Liver (tissue), 9 donors: ENCODE results near the gene SORCS2. TPM values are rescaled to one million over a fixed set of nuclear protein-coding genes. Genes with fewer than 3 reads are reported as not detected.

Source experiments
- DNase-seq: peaks from one replicate; pipeline ENCODE4 v3.0.0-alpha.2; 2017; ENCODE audit warnings: low spot score
- H3K27ac ChIP-seq, 2 donors: one replicate each; pipeline ENCODE4 v1.7.0; 2013; ENCODE audit warnings: inconsistent platforms in 2 of 2, low read length in 2 of 2, control low read depth in 1 of 2, low read depth in 1 of 2, mild to moderate bottlenecking in 1 of 2
- H3K27me3 ChIP-seq, 4 donors: one replicate each; pipeline versions ENCODE4 v1.6.1 to v1.7.0; 2013; ENCODE audit warnings: low read length in 3 of 4, inconsistent platforms in 1 of 4, mild to moderate bottlenecking in 1 of 4, moderate library complexity in 1 of 4; ENCODE audit not compliant: control insufficient read depth in 4 of 4, insufficient read depth in 4 of 4
- H3K36me3 ChIP-seq, 4 donors: one replicate each; pipeline versions ENCODE4 v1.6.1 to v1.7.0; 2013; ENCODE audit warnings: low read length in 3 of 4, mild to moderate bottlenecking in 3 of 4, low read depth in 1 of 4, moderate library complexity in 1 of 4; ENCODE audit not compliant: control insufficient read depth in 4 of 4, insufficient read depth in 3 of 4
- H3K4me1 ChIP-seq, 4 donors: one replicate each; pipeline versions ENCODE4 v1.6.1 to v1.7.0; 2013; ENCODE audit warnings: low read length in 3 of 4, mild to moderate bottlenecking in 3 of 4, moderate library complexity in 1 of 4; ENCODE audit not compliant: control insufficient read depth in 4 of 4, insufficient read depth in 4 of 4
- H3K4me3 ChIP-seq, 3 donors: one replicate each; pipeline versions ENCODE4 v1.6.1 to v1.7.0; 2013; ENCODE audit warnings: low read length in 3 of 3, control low read depth in 1 of 3, low read depth in 1 of 3, mild to moderate bottlenecking in 1 of 3
- H3K9ac ChIP-seq, 2 donors: one replicate each; pipeline ENCODE4 v1.7.0; 2013; ENCODE audit warnings: low read length in 2 of 2, mild to moderate bottlenecking in 2 of 2, moderate library complexity in 2 of 2, control low read depth in 1 of 2, low read depth in 1 of 2
- H3K9me3 ChIP-seq, 4 donors: one replicate each; pipeline versions ENCODE4 v1.6.1 to v1.7.0; 2013; ENCODE audit warnings: low read length in 3 of 4; ENCODE audit not compliant: control insufficient read depth in 4 of 4
- ATF3 ChIP-seq: IDR thresholded peaks from 2 replicates; pipeline ENCODE4 v1.6.1; 2016; ENCODE audit warnings: antibody characterized with exemption
- EGR1 ChIP-seq, 2 donors: IDR thresholded peaks; 2 replicates each; pipeline ENCODE4 v1.6.1; 2016 to 2018; ENCODE audit warnings: antibody characterized with exemption in 2 of 2, low read depth in 2 of 2
- FOXA1 ChIP-seq: IDR thresholded peaks from 2 replicates; pipeline ENCODE4 v1.6.1; 2016; ENCODE audit warnings: antibody characterized with exemption
- FOXA2 ChIP-seq: IDR thresholded peaks from 2 replicates; pipeline ENCODE4 v1.6.1; 2016; ENCODE audit warnings: antibody characterized with exemption
- GABPA ChIP-seq, 2 donors: IDR thresholded peaks in 1 of 2; conservative IDR thresholded peaks in 1 of 2; 2 replicates each; pipeline ENCODE4 v1.6.1; 2016; ENCODE audit warnings: antibody characterized with exemption in 2 of 2, mild to moderate bottlenecking in 1 of 2, moderate library complexity in 1 of 2
- HNF4A ChIP-seq, 2 donors: conservative IDR thresholded peaks; 2 replicates each; pipeline ENCODE4 v1.6.1; 2016; ENCODE audit warnings: antibody characterized with exemption in 2 of 2, mild to moderate bottlenecking in 2 of 2
- HNF4G ChIP-seq: IDR thresholded peaks from 2 replicates; pipeline ENCODE4 v1.6.1; 2016; ENCODE audit warnings: antibody characterized with exemption
- JUND ChIP-seq, 2 donors: IDR thresholded peaks; 2 replicates each; pipeline ENCODE4 v1.6.1; 2016; ENCODE audit warnings: antibody characterized with exemption in 2 of 2
- MAX ChIP-seq: IDR thresholded peaks from 2 replicates; pipeline ENCODE4 v1.6.1; 2016; ENCODE audit warnings: antibody characterized with exemption
- NR2F2 ChIP-seq: IDR thresholded peaks from 2 replicates; pipeline ENCODE4 v1.6.1; 2016; ENCODE audit warnings: antibody characterized with exemption
- RAD21 ChIP-seq, 2 donors: IDR thresholded peaks; 2 replicates each; pipeline ENCODE4 v1.6.1; 2016; ENCODE audit warnings: antibody characterized with exemption in 2 of 2, mild to moderate bottlenecking in 2 of 2
- REST ChIP-seq: IDR thresholded peaks from 2 replicates; pipeline ENCODE4 v1.6.1; 2016; ENCODE audit warnings: antibody characterized with exemption, mild to moderate bottlenecking
- RXRA ChIP-seq, 2 donors: IDR thresholded peaks; 2 replicates each; pipeline ENCODE4 v1.6.1; 2017 to 2018; ENCODE audit warnings: antibody characterized with exemption in 2 of 2, mild to moderate bottlenecking in 1 of 2
- SP1 ChIP-seq: IDR thresholded peaks from 2 replicates; pipeline ENCODE4 v1.6.1; 2018; ENCODE audit warnings: antibody characterized with exemption, mild to moderate bottlenecking
- TAF1 ChIP-seq: conservative IDR thresholded peaks from 2 replicates; pipeline ENCODE4 v1.6.1; 2016; ENCODE audit warnings: antibody characterized with exemption, mild to moderate bottlenecking
- YY1 ChIP-seq: IDR thresholded peaks from 2 replicates; pipeline ENCODE4 v1.6.1; 2016; ENCODE audit warnings: antibody characterized with exemption, mild to moderate bottlenecking
- ZBTB33 ChIP-seq: IDR thresholded peaks from 2 replicates; pipeline ENCODE4 v1.6.1; 2016; ENCODE audit warnings: antibody characterized with exemption
- WGBS: extraction: QIAGEN DNeasy Blood & Tissue Kit; methylation state at CpG from one replicate; pipeline ENCODE4 v1.1.7; 2013; 5-methylcytosine and 5-hydroxymethylcytosine counted together
- polyA plus RNA-seq, 2 donors: library from polyadenylated mRNA; stranded (reverse) in 1 of 2; unstranded in 1 of 2; fragments of 200-250 nt in 1 of 2; fragments of >200 nt in 1 of 2; fragmentation: Nextera tagmentation in 1 of 2; extraction: Ambion mirVana in 1 of 2; gene quantifications; one replicate each; pipeline versions ENCODE4 v1.2.1 to v1.2.3, GENCODE V29; 2013 to 2015
- total RNA-seq, 2 donors: library from RNA; depleted of rRNA; stranded (reverse); fragments of >200 nt; gene quantifications; one replicate each; pipeline ENCODE4 v1.2.3, GENCODE V29; 2014
- donor health status: healthy.
- donor health status: healthy.
- donor health status: healthy.
- donor health status: healthy.
- donor health status: healthy.

Gene SORCS2
- total and polyA plus RNA-seq, 4 donors: 0.10 to 1.4 (median 0.92) TPM

- Histone ChIP-seq H3K4me1 (no peaks in the 10 kb centered on the region), H3K36me3 (no peaks in the 10 kb centered on the region), H3K9ac (no peak overlapping the region), H3K27ac (no peak overlapping the region), H3K27me3 (no peaks in the 10 kb centered on the region), H3K4me3 (no peak overlapping the region), H3K9me3 (no peaks in the 10 kb centered on the region)
- no peak for DNase-seq
- WGBS: 85% methylated on average over 11 of the region's 11 CpGs
- TF ChIP-seq SP1: no peak
- no peak for TF ChIP-seq EGR1 (IDR thresholded peaks at IDR 0.05; ENCODE audit: low read depth in 2 of 2)
- no peak for TF ChIP-seq YY1
- TF ChIP-seq FOXA1: no peak
- no peak for TF ChIP-seq HNF4A (conservative IDR thresholded peaks at IDR 0.05)
- no peak for TF ChIP-seq JUND (IDR thresholded peaks at IDR 0.05)
- no peak for TF ChIP-seq RXRA (IDR thresholded peaks at IDR 0.05)
- no peak for TF ChIP-seq ATF3
- TF ChIP-seq REST: no peak
- TF ChIP-seq HNF4G: no peak
- no peak for TF ChIP-seq ZBTB33
- TF ChIP-seq RAD21 (IDR thresholded peaks at IDR 0.05): no peak
- TF ChIP-seq NR2F2: no peak
- TF ChIP-seq GABPA (IDR thresholded peaks at IDR 0.05 in 1 of 2, conservative IDR thresholded peaks at IDR 0.05 in 1 of 2): no peak
- no peak for TF ChIP-seq FOXA2
- no peak for TF ChIP-seq MAX
- TF ChIP-seq TAF1: no peak
Observed at GRCh38 chr4:7621252-7622035, 429.1 kb downstream of the SORCS2 start.

- Histone ChIP-seq H3K4me3 (no peak overlapping the region), H3K4me1 (no peaks in the 10 kb centered on the region), H3K9ac (no peak overlapping the region), H3K36me3 (no peaks in the 10 kb centered on the region), H3K9me3 (no peaks in the 10 kb centered on the region), H3K27me3 (no peaks in the 10 kb centered on the region), H3K27ac (no peak overlapping the region)
- TF ChIP-seq TAF1 (no peak), FOXA1 (no peak), ZBTB33 (no peak)
- WGBS: 87% methylated on average over 9 of the region's 9 CpGs
- no peak for DNase-seq
Observed at GRCh38 chr4:7622371-7622770, 430.0 kb downstream of the SORCS2 start.
